Measurements from ENCODE around the gene OR10V1.

Gene OR10V1

DNA sequence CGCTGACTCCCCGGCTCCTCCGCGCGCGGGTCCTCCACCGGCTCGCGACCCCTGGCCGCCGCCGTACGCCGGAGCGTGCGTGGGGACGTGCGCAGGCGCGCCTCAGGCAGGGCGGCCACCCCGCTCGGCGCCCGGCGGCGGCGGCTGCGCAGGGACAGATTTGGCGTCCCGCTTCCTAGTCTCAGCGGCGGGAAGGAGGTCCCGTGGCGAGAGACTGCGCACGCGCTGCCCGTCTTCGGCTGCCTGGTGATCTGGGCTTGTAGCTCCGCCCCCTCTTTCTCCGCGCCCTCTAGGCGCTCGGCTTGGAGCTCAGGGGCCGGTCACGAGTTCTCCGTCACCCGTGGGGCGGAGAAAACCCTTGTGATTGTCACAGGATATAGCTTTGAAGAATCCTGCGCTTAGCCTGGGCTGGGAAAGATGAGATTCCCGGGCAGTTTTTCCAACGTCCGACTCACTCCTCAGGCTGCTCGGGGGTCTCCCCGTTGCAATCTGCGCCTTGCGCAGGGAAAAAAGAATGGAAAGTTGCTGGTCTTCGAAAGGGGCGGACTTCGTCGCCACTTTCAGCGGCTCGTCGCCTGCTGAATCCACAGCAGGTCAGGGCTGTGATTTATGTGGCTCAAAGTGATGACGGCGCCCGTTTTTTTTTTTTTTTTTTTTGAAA, 44.6 kb downstream of the OR10V1 start, which contains the start of gene PATL1:
TSS of gene PATL1 (minus strand) at position 88 of the 661 bp plus-strand sequence. CDS start 142 bp downstream, outside the sequence.
- DNase-seq (ENCODE audit: low read depth in 2 of 2): peak; percentile 97 to 98

DNA sequence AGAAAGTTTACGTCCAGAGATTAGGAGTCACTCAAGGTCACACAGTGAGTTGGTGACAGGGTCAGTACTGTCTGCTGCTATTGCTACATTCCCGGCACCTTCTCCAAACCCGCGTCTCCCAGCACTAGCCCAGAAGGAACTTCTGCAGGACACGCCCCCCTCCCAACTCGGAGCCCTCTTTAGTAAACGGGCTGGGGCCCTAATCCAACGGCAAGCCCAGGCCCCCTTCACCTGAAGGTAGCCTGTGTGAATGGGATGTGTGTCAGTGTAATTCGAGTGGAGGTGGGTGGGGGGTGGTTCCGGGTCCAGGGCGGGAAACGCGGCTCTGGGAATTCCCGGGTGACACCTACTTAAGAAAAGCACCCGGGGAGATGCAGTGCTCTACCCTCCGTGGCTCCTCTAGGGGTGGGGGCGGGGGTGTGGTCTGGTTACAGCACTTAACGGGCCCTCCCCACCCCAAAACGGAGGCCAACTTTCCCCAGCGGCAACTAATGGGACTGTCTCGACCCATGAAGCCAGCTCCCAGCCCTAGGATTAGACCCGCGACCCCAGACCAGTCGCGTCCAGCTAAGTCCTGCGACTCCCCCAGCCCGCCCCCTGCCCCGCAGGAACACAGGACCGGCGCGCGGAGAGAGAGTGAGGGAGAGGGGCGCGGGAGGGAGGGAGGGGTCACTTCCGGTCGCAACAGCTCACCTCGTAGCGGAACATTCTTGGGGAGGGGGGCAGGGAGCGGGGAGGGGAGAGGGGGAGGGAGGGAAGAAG, 45.3 kb downstream of the OR10V1 start:
- peak; percentile 62 to 69 for DNase-seq (ENCODE audit: low read depth in 2 of 2)

DNA sequence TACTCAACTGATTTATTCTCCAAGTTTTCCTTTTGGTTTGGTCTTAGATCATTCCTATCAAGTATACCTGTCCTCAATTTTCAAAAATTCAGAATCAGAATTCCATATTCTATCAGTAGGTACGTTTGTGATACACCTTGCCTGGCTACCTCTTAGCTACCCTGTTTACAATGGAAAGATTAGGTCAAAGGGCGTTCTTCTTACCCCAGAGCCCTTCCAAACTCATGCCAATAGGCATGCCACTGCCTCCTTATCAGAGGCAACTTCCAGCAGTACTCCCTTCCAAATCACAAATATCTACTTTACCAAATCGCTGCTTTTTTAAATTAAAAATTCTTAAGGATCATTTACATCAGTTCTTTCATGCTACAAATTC, 45.8 kb downstream of the OR10V1 start:
- no peak for DNase-seq (ENCODE audit: low read depth in 2 of 2)

GRCh38 chr11:59666969-59667368, 46.7 kb downstream of the OR10V1 start:
- DNase-seq (ENCODE audit: low read depth in 2 of 2): no peak
